G401.6 (cell line): Measurements from ENCODE around the gene THSD4.

Experiments used
- FAIRE-seq: peaks from 2 replicates; lab custom pipeline; 2012; peaks lifted over from hg19 to GRCh38; lab: Jason Lieb, UNC

THSD4 gene

DNA sequence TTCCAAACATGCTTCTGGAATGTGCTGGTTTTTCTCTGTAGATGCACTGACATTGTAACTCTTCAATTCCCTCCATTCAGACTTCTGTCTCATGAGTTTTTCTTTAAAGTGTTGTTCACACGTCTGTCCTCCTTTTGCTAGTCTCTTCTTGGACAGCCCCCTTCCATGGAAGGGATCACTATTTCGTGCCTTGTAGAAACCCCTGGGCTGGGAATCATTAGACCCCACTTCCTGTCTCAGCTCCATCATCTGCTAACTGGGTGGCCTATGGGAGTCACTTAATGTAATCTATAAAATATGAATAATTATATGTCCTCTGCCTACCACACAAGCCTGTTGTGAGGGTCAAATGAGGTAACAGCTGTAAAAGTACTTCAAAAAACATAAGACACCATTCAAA lies 110.6 kb downstream of the THSD4 start:
- no peak for FAIRE-seq

GRCh38 chr15:71226536-71227455 lies 111.5 kb downstream of the THSD4 start:
- no peak for FAIRE-seq

- no peak for FAIRE-seq
Measured at GRCh38 chr15:71228403-71228802, 113.1 kb downstream of the THSD4 start.

GRCh38 chr15:71230303-71230702 lies 115.0 kb downstream of the THSD4 start:
- no peak for FAIRE-seq

DNA sequence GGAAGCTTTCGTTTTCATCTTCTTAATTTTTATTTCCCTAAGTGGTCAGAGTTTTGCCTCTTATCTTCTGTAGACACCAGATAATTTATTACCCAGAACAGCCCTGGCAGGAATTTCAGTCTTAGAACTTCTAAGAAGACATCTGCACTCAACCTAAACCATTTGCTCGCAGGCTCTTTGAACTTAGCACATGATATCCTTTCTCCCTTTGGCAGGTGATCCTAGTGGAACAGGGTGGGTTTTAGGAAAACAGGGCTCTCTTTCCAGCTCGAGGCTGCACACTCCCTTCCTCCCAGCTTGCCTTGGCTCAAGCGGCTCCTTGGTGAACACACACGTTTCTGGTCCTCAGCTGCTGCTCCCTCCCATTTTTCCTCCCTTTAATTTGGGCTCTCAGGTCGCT lies 116.5 kb downstream of the THSD4 start:
- no peak for FAIRE-seq

DNA sequence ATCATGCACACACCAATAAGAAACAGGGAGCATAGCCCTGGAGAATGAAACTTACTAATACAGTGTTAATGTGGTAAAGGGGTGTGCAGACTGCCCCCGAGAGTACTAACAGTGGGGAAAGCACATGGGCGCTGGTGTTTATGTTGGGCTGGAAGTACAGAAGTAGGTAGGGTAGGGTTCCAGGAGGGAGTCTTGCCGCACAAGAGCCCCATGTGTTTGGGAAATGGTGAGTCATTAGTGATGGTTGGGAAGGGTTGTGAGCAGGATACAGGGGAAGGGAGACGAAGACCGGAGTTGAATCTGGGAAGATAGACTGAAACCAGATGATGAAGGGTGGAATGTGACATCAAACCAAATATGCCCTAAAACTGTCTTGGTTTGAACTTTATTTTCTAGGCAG lies 117.1 kb downstream of the THSD4 start:
- FAIRE-seq: no peak

GRCh38 chr15:71237456-71238188 lies 122.4 kb downstream of the THSD4 start:
- no peak for FAIRE-seq

DNA sequence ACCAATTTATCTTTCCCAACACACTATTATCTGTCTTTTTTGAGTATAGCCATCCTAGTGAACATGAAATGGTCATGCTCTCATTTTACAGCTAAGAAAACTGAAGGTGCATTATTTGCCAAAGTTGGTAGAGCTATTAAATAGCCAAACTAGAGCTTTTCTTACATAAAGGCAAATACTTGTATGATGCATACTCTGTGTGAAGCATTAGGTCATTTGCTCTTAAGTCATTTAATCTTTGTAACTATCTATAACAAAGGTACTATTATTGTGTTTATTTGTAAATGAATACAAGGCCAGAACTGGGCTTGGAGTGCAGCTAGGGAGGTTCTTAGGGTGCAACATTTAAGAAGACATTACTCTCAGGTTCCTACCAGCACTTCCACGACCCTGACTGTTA lies 123.7 kb downstream of the THSD4 start:
- no peak for FAIRE-seq

- FAIRE-seq: no peak
Measured at GRCh38 chr15:71239592-71240364, 124.5 kb downstream of the THSD4 start.

DNA sequence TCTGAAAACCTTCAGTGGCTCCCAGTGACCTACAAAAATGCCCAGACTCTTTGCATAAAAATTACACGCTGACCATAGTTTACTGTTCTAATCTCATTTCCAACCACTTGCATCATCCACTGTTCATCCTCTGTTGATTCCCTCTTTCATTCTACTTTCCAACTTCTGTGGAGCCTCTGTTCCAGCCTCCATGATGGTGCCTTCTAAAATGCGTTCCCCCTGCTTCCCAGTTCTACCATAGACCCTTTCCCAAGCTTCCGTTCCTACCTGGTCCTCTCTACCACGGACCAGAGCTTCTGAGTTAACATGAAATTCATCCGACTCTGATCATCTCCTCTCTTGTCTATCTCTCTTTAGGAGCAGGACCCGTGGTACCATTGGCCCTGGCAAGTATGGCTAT lies 127.0 kb downstream of the THSD4 start:
- no peak for FAIRE-seq

- no peak for FAIRE-seq
Measured at GRCh38 chr15:71244250-71244649, 129.0 kb downstream of the THSD4 start.

- no peak for FAIRE-seq
Measured at GRCh38 chr15:71245588-71245987, 130.3 kb downstream of the THSD4 start.

- FAIRE-seq: no peak
Measured at GRCh38 chr15:71248386-71248785, 133.1 kb downstream of the THSD4 start.

DNA sequence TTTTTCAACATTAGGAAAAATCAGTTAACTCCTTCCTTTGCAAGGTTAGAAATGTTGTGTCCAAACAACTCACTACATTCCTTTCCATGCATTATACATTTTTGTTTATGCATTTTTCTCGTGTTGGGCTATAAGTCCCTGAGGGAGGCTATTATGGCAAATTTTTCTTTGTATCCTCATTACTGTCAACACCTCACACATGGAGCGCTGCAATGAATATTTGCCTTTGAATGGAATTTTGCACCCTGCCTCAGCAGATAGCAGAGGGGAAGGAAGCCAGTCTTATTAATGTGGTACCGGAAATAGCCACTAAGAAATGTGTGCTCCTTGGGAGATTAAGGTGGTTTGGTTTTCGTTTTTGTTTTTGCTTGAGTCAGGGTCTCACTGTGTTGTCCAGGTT lies 134.7 kb downstream of the THSD4 start:
- no peak for FAIRE-seq

DNA sequence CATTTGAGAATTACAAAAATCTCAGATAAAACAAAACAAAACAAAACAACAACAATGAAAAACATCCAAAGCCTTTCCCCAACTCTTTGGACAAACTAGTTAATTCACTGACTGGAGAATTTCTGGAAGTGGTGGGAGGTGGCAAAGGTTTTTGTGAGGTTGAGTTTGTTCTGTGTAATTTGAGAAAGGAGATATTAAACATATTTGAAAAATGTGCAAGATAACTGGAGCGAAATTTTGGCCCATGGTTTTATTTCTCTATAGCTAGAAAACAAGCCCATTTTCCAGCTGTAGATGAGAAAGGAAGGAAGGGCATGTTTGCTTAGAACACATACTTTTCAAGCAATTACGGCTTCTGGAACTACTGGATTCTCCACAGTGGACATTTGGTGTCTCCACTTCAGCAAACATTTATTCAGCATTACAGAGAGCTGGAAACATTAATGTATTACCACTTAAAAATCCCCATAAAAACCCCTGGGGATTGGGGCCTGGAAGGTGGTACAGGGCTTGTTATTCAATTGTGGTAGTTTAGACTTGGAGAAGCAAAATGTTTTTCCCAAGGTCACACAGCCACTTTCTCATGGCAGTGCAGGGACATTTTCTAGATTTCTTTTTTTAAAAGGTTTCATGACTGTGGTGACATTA lies 135.8 kb downstream of the THSD4 start:
- no peak for FAIRE-seq

GRCh38 chr15:71251584-71252043 lies 136.3 kb downstream of the THSD4 start:
- FAIRE-seq: no peak

GRCh38 chr15:71252044-71252739 lies 136.9 kb downstream of the THSD4 start:
- FAIRE-seq: no peak

DNA sequence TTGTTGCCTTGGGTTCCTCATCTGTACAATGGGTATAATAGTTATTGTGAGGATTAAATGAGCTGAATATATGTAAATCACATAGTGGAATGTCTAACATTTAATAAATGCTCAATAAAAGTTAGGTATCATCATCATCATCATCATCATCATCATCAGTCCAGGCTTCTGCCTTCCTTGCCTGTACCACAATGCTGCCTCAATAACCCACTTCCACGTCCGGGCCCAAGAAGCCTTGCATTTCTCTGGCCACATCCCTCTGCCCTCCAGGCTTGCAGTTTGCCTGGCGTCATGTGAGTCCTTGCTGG lies 137.4 kb downstream of the THSD4 start:
- FAIRE-seq: no peak

DNA sequence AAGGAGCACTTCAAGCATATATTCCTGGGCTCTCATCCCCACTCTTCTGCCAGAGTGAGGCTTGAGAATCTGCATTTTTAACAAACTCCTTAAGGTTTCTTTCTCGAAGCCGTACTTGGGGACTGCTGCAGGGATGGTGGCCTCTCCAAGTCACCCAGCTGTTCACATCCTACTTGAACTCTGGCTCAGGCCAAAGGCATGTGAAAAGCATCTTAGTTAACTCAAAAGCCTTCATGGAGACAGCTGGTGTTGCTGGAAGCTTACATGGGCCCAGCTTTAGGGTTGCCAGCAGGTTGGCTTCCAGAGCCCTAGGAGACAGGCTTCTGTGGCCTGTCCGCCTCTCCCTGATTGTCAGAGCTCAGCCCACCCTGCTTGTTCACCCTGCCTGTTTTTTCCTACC lies 139.2 kb downstream of the THSD4 start:
- FAIRE-seq: no peak

- FAIRE-seq: no peak
Measured at GRCh38 chr15:71256934-71257664, 141.8 kb downstream of the THSD4 start.

DNA sequence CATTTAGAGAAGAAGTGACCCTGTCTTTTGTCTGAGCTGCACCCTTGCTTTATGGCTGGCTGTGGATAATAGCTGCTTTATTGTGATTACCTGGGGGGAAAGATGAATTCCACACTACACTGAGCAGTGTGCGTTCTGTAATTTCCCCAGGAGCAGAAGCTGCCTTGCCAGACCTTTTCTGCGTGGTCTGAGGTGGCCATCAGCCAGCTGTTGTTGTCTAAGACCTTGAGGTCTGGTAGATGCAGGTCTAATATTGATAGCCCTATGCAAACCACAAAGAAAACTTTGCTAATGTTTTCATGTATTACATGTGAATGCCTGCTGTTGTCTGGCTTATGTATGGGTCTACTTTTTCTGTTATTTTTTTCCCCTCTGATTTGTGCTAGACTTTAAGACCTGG lies 144.6 kb downstream of the THSD4 start:
- FAIRE-seq: no peak
